HG03060 (cell line): ENCODE results near the gene NDUFA13.

Source experiments
- ATAC-seq: cut with Tn5 transposase; IDR thresholded peaks from one replicate; pipeline ENCODE4 v1.9.1; 2021; ENCODE audit warnings: low read depth, moderate number of reproducible peaks; ENCODE audit not compliant: unreplicated experiment

The NDUFA13 gene

DNA sequence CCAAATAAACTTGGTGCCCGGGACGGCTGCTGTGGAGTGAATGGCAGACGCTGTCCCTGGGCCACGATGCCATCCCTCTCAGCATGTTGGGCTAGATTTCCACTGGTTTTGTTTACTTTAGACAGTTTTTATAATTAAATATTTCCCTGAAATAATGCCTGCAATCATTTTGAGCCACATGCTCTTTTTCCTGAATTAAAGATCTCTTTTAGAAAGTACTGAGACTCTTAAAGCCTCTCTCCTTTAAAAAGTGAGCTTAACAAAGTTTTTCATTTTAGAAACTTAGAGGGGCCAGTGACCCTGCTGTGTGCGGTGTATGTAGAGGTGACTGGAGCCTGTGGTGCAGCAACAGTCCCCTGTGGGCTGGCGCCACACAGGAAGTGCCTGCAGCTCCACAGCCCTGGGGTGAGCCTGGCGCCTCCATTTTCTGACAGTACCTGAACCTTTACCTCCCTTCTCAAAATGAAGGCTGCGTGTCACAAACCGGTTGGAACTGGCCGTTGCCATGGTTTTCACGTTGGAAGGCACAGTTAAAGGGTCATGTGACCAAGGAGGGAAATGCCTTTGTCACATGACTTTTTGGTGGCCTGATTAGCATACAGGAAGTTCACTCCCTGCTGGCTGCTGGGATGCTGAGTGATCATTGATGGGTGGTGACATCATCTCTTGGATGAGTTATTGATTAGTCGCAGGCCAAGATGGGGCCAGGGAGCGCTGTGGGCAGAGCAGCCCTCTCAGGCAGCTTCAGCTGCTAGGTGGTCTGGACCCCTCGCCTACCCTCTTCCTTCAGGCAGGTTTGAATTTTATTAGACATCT is 26.9 kb upstream of the NDUFA13 start:
- no peak for ATAC-seq

DNA sequence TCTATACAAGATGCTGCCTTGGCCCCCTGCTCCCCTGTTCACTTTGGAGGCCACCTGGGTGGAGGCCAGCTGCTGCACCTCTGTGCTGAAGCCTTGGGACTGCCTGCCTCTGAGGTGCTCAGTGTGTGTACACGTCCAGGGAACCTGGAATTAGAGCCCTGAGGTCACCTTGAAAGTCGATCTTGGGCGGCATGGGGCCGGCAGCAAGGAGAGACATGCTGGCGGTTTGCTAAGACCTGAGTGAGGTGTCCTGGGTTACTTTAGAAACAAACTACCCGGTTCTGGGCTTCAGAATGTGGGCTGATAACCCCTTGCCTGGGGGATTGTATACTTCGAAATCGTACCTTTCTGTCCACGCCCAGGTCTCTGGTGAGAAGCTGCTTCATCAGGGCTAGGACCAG is 26.2 kb upstream of the NDUFA13 start:
- ATAC-seq = no peak

DNA sequence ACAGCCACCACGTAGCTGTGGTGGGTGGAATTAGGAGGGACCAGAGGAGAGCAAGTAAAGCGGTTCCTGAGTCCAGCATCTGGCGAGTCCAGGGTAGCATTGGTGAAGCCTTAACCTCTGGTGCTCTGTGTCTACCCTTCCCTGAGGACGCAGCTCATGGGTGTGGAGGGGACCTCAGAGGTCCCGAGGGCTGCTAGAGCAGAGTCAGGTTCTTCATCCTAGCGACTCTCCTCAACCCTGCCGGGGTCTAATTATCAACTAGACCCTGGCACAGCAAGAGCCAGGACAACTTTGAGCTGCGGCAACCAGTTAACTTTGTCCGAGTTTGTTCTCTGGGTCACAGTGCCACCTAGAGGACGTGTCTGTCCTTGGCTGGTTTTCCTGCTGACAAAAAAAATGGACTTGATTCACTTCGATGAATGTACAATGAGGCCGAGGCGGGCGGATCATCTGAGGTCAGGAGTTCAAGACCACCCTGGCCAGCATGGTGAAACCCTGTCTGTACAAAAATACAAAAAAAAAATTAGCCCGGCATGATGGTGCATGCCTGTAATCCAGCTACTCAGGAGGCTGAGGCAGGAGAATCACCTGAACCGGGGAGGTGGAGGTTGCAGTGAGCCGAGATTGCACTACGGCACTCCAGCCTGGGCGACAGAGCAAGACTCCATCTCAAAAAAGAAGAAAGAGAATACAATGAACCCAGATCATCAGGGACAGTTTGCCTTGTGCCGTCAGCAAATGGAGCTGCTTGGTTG is 25.6 kb upstream of the NDUFA13 start:
- no peak for ATAC-seq

DNA sequence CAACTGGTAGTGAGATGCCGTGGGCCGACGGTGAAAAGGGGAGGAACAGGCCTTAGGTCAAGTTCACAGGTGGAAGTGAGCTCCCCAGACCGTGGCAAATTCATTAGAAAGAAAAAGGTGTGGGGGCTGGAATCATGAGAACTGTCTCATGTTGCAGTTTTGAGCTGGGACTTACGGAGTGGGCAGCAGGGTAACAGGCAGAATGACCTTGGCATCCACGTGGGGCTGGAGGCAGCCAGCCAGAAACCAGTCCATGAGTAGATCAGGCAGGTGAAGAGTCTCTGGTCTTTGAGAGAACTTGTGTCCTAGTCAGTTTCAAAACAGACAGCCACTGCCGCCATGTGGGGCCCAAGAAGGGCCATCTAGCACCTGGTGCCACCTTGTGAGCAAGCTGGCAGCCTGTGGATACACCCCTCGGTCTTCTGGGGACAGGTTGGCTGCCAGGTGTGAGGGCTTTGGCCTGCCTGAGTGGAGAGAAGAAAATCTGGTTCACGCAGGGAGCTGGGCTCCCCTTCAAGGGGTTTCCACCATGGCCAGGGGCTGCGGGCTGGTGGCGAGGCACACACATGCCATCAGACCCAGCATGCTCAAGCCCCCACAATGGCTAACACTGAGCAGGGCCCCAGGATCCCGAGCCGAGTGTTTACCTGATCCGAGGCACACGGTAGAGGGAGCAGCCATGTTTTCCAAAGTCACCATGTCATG is 24.6 kb upstream of the NDUFA13 start:
- ATAC-seq = no peak

DNA sequence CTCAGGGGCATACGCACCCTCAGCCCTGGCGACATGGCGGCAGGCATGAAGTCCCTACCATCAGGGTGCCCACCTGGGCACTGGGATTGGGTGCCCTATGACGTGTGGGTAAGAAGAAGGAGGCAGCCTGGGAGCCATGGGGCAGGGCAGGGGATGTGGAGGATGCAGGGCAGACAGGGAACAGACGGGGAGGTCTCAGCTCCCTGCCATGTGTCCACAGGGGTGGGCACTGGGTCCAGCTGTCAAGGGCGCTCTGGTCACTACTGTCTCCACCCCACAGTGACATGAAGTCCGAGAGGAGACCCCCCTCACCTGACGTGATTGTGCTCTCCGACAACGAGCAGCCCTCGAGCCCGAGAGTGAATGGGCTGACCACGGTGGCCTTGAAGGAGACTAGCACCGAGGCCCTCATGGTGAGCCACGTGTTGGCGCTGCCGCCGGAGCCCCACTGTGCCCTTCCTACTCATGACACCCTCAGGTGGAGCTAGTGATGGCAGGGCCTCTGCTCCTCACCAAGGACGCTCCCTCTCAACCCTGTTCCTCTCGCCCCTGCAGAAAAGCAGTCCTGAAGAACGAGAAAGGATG is 23.9 kb upstream of the NDUFA13 start:
- ATAC-seq = no peak

DNA sequence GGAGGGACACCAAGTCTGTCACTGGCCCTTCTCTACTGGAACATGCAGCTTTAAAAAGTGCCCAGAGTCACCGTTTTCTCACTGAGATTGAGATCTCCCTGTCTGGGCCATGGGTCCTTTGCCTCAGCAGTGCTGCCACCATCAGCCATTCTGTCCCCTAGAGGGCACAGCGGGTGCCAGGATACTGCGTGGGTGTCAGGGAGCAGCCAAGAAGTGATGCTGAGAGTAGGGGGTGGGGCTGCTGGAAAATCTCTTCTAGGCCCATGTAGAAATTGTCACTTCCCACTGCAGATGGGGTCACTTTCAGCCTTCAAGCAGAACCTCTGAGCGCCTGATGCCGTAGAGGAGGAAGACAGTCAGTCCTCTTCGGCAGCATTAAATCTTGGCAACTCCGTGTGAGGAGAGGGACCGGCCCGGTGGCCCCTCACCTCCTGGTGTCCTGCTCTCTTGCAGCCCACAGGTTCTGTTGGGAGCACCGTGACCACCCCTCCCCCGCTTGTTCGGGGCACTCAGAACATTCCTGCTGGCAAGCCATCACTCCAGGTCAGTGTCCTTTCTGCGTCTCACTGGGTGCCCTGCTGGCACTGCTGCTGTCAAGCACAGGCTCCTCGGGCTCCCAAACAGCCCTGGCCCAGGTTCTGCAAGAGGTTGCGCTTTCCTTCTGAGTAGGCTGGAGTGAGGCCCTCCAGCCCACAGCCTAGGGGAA is 22.0 kb upstream of the NDUFA13 start:
- no peak for ATAC-seq

DNA sequence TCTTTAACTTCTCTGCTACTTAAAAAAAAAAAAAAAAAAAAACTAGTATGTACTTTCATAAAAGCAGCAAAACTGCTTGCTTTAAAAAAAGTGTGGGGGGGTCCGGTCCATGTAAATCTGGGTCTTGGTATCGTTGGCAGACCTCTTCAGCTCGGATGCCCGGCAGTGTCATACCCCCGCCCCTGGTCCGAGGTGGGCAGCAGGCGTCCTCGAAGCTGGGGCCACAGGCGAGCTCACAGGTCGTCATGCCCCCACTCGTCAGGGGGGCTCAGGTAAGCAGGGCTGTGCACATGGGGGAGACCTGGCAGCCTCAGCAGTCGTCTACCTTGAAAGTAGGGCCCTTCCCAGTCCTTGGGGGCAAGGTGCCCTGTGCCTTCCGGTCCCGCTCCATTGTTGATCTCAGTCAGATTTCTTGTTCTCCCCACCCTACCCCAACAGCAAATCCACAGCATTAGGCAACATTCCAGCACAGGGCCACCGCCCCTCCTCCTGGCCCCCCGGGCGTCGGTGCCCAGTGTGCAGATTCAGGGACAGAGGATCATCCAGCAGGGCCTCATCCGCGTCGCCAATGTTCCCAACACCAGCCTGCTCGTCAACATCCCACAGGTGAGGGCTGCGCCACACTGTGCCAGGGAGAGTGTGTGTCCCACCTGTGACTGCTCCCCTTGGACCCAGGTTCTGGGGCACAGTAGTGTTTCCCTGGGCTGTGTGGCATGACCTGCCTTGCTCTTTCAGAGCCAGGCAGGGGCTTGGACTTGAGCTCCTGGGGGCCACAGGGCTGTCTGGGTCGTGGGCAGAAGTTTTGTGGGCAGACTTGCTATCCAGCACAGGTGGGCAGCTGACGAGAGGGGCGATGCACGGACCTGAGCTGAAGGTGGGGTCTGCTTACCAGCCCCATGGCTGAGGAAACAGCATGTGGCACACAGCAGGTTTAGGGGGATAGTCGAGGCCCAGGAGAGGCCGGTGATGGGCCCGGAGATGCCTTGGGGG is 20.1 kb upstream of the NDUFA13 start:
- no peak for ATAC-seq

DNA sequence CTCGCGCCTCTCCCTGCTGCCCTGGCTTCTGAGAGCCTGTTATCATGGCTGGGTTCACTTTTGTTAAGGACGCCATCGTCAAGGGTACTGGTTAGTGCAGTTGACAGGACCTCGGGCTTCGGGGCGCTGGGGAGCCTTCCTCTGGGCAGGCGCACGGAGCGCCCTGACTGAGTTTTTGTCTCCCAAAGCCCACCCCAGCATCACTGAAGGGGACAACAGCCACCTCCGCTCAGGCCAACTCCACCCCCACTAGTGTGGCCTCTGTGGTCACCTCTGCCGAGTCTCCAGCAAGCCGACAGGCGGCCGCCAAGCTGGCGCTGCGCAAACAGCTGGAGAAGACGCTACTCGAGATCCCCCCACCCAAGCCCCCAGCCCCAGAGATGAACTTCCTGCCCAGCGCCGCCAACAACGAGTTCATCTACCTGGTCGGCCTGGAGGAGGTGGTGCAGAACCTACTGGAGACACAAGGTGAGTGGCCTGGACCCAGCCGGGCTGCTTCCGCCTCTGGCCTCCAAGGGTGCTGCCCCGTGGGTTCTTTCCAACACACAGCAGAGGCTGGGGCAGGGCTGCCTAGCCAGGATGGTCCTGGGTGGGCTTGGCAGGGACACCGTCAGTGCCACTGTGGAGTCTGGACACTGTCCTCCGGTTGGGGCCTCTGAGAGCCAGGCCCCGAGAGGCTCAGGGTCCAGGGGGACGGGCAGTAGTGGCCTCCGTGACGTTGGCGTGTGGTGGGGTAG is 17.6 kb upstream of the NDUFA13 start:
- no peak for ATAC-seq

DNA sequence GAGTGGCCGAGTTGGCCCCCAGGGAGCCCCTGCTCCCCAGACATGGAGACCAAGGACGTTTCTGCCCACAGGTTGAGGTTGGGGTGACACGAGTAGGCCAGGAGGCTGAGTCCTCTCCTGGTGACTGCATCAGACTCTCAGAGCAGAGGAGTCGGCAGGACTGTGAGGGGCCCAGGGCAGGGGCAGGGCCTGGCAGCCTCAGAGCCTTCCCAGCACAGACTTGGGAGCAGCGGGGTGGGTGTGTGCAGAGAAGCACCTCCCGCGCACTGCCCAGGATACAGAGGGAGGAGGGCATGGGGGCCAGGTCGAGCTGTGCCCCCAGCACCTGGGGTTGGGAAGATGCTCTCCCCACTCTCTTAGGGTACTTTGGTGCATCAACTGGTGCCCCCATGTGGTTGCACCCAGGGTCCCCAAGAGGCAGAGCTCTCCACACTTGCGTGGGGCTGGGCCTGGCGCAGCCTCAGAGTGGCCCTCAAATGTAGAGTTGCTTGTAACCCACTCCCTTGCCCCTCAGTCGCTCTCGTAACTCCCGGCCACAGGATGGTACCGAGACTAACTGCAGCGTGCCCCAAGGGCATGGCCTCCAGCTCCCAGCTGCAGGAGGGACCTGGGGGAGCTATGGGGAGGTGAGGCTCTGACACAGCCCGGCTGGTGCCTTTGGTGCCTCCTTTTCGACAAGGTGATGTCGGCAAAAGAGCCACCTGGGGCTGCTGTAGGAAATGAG is 16.6 kb upstream of the NDUFA13 start:
- ATAC-seq = no peak

DNA sequence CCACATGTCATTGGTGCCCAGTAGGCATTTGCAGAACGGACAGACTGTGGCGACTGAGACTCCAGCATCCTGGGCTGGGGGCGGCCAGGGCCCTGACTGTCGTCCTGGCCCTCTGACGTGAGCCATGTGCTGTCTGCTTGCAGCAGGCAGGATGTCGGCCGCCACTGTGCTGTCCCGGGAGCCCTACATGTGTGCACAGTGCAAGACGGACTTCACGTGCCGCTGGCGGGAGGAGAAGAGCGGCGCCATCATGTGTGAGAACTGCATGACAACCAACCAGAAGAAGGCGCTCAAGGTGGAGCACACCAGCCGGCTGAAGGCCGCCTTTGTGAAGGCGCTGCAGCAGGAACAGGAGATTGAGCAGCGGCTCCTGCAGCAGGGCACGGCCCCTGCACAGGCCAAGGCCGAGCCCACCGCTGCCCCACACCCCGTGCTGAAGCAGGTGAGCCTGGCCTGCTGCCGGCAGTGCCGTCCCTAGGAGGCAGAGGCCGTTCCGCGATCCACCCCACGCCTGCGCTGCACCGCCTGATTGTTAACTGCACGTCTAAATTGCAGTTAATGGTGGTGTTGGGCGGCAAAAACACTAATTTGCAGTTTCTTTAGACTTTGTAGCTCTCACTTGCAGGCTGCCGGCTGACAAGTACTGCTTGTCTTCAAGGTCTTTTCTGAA is 14.9 kb upstream of the NDUFA13 start:
- ATAC-seq = no peak

DNA sequence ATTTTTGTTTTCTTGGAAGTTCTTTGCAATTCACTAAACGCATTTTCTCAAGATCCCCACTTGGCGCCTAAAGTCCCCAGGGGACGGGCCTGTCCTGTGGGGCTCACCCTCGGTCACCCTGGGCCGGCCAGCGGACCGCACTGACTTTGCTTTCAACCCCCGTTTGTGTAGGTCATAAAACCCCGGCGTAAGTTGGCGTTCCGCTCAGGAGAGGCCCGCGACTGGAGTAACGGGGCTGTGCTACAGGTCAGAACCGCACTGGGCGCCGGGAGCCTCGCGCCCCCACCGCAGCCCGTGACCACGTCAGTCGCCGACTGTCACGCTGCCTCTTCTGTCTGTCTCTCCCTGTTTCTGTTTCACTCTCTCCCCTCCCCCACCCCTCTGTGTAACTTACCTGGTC is 14.2 kb upstream of the NDUFA13 start:
- no peak for ATAC-seq

DNA sequence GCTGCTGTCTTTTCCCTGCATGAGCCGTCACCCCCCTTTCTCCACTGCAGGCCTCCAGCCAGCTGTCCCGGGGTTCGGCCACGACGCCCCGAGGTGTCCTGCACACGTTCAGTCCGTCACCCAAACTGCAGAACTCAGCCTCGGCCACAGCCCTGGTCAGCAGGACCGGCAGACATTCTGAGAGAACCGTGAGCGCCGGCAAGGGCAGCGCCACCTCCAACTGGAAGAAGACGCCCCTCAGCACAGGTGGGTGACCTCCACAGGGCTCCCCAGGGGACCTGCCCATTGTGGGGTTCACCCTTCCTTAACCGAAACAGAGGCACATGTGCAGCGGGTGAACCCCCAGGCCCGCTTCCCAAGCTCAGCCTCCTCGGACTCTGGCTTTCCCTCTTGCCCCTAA is 13.7 kb upstream of the NDUFA13 start:
- no peak for ATAC-seq

DNA sequence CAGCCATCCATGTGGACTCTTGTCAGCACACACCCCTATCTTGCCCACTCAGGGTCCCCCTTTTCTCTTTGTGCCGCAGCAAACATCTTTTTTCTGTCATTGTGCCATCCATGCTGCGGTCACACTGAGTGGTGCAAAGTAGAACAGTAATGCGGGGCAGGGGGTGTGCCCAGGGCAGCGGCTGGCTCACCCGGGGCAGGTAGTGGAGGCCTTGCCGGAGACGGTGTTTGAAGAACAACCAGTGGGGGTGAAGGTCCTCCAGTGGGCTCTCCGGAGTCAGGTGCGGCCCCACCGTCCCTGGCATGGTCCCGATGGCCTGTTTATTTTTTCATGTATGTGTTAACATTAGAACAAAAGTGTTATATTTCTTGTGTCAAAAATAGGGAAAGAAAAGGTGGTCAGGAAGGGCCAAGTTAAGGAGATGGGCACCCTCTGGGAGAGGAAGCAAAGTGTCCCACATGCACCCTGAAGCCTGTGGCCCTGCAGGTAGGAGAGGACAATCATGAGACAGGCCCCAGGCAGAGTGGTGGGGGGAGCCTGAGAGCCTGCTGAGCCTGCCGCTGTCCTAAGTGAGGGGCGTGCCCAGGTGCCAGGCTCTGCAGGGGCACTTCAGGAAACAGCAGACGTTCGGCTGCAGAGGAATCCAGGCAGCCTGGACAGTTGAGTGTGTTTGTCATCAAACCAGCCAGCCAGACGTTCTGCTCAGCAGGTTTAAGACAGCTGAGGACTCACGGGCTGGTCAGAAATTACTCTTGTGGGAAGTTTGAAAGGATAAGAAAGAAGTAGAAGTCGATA is 13.0 kb upstream of the NDUFA13 start:
- ATAC-seq = no peak

DNA sequence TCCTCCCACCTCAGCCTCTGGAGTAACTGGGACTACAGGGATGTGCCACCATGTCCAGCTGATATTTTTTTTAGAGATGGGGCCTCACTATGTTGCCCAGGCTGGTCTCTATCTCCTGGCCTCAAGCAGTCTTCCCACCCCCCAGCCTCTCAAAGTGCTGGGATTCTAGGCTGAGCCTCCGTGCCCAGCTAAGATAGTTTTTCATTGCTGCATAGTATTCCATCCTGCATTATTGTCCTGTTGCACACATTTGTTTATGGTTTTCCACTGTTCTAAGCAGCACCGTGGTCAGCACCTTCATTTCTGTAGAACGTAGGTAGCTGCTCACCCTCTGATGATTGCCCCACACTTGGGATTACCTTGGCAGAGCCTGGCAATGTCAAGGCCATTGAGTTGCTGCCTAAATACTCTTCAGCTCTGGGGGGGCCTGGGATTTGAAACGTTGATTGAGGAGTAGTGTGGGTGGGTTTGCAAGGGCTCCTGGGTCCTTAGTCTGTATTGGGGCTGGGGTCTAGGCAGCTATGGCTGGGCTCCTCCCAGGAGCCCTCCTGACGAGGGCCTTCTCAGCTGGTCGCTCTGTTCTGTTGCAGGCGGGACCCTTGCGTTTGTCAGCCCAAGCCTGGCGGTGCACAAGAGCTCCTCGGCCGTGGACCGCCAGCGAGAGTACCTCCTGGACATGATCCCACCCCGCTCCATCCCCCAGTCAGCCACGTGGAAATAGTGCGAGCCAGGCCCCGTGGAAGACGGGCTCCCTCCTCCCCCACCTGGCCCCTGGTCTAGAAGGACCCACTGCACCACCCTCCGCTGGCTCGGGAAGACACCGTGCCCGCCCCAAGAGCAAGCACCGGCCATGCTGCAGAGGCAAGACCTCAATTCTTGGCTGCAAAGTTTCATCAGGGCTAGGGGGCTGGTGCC is 11.0 kb upstream of the NDUFA13 start:
- no peak for ATAC-seq

DNA sequence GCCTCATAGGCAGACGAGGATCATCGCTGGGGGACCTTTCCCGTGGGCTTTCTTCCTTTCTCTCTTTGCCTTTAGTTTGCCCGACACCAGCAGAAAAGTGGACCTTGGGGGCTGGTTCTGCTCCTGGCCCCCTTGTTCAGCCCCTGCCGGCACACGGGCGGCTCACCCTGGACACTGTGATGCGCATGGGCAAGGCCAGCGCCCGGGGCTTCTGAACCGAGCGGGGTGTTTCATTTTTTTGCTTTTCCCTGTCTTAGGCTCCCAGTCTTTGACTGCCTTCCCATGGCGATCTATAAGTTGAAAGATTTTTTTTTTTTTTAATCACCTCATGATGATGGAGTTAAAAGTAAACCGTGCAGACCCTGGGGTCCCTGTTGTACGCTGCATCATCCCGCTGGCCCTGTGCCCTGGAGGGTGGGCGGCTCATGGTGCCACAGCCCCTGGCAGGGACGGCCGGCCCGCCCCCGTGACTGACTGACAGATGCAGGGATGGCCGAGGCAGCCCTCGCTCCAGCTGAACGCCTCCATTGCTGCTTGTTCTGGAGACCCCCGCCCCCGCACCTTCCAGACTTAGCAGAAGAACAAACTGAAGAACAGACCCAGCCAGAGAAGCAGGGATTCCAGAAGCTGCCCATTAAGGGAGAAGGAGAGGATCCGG is 10.2 kb upstream of the NDUFA13 start:
- no peak for ATAC-seq
